Activated CD4-positive, alpha-beta T cell treated with anti-CD3 and anti-CD28 coated beads, Interleukin-2, amount 10 ng/mL, durations not matched to agents 7 days and 5 days (primary cell): ENCODE measurements around the gene TOR2A. TPM values are rescaled to one million over a fixed set of nuclear protein-coding genes. Genes with fewer than 3 reads are reported as not detected.

ENCODE experiments used
- CTCF ChIA-PET: fragments of 350-600 bp; sonication (Branson Sonifier 250); formaldehyde crosslinking; loops from one replicate; lab custom pipeline; 2021; ENCODE audit warnings: antibody characterized with exemption; lab: Charles Lee
- POLR2A ChIA-PET: fragments of 350-600 bp; sonication (Branson Sonifier 250); formaldehyde crosslinking; loops from one replicate; lab custom pipeline; 2021; ENCODE audit warnings: antibody characterized with exemption; lab: Charles Lee
- DNase-seq: peaks from one replicate; pipeline ENCODE4 v3.0.0-alpha.2; 2020
- H3K27ac Mint-ChIP-seq: one replicate; pipeline ENCODE4 v1.8.0; 2021; ENCODE audit warnings: mild to moderate bottlenecking, moderate library complexity, mixed read lengths
- H3K27me3 Mint-ChIP-seq: one replicate; pipeline ENCODE4 v1.8.0; 2021; ENCODE audit warnings: mixed read lengths
- H3K36me3 Mint-ChIP-seq: one replicate; pipeline ENCODE4 v1.8.0; 2021; ENCODE audit warnings: low read depth, mixed read lengths
- H3K4me1 Mint-ChIP-seq: one replicate; pipeline ENCODE4 v1.8.0; 2021; ENCODE audit warnings: mixed read lengths
- H3K4me3 Mint-ChIP-seq: one replicate; pipeline ENCODE4 v1.8.0; 2021; ENCODE audit warnings: mild to moderate bottlenecking, moderate library complexity, mixed read lengths
- H3K9me3 Mint-ChIP-seq: one replicate; pipeline ENCODE4 v1.8.0; 2021; ENCODE audit warnings: mixed read lengths
- total RNA-seq, 2 experiments: library from RNA; stranded (reverse); gene quantifications; one replicate each; pipeline ENCODE4 v1.2.3, GENCODE V29; 2021

Gene TOR2A
- total RNA-seq, 2 experiments from 2014 or later: 21.7 to 24.0 TPM

GRCh38 chr9:127776195-127776923 is 41.3 kb upstream of the TOR2A start:
- Mint-ChIP-seq H3K9me3 (no peaks in the 10 kb centered on the region), H3K27ac (peak overlapping the region; percentile 96), H3K27me3 (no peaks in the 10 kb centered on the region), H3K36me3 (peaks cover 40% of the 10 kb centered on the region), H3K4me1 (peaks cover 62% of the 10 kb centered on the region), H3K4me3 (peak overlapping the region; percentile 100)
- ChIA-PET CTCF (interaction anchor here (0.6 to 1.7 kb wide), 5 partner anchors 9 to 465 kb away, joined by 3 to 4 read pairs (median 3); partner anchors contain the start of genes CDK9 and TOR2A), POLR2A (interaction anchor here (0.6 kb wide), 1 partner anchor 19 kb away, joined by 6 read pairs; no protein-coding TSS in a partner anchor)
- peak; percentile 84 for DNase-seq

GRCh38 chr9:127773981-127774380 is 38.9 kb upstream of the TOR2A start:
- Mint-ChIP-seq H3K4me3 (peak overlapping the region; percentile 34), H3K27me3 (no peaks in the 10 kb centered on the region), H3K4me1 (peaks cover 66% of the 10 kb centered on the region), H3K36me3 (peaks cover 62% of the 10 kb centered on the region), H3K27ac (peak overlapping the region; percentile 13), H3K9me3 (no peaks in the 10 kb centered on the region)
- ChIA-PET CTCF (interaction anchor here (0.6 to 2.4 kb wide), 2 partner anchors 10 to 15 kb away, joined by 3 to 6 read pairs; no protein-coding TSS in a partner anchor), POLR2A (no interaction called here)
- no peak for DNase-seq

- H3K4me1 Mint-ChIP-seq: peaks cover 69% of the 10 kb centered on the region
- no peaks in the 10 kb centered on the region for H3K9me3 Mint-ChIP-seq
- ChIA-PET CTCF (interaction anchor here (2.4 to 3.7 kb wide), 3 partner anchors 11 to 97 kb away, joined by 6 to 25 read pairs (median 10); partner anchors contain the start of gene TOR2A), POLR2A (no interaction called here)
- H3K27me3 Mint-ChIP-seq: no peaks in the 10 kb centered on the region
- peak overlapping the region; percentile 36 for H3K27ac Mint-ChIP-seq
- DNase-seq: no peak
- peaks cover 65% of the 10 kb centered on the region for H3K36me3 Mint-ChIP-seq
- no peak overlapping the region for H3K4me3 Mint-ChIP-seq
Measured at GRCh38 chr9:127773272-127773671, 38.2 kb upstream of the TOR2A start.

GRCh38 chr9:127772603-127773002 is 37.5 kb upstream of the TOR2A start:
- CTCF ChIA-PET: interaction anchor here (2.4 to 3.7 kb wide), 3 partner anchors 12 to 97 kb away, joined by 6 to 25 read pairs (median 10); partner anchors contain the start of gene TOR2A
- DNase-seq: no peak
- POLR2A ChIA-PET: no interaction called here
- no peak overlapping the region for H3K4me3 Mint-ChIP-seq
- H3K27me3 Mint-ChIP-seq: no peaks in the 10 kb centered on the region
- H3K27ac Mint-ChIP-seq: peak overlapping the region; percentile 68
- peaks cover 74% of the 10 kb centered on the region for H3K4me1 Mint-ChIP-seq
- no peaks in the 10 kb centered on the region for H3K9me3 Mint-ChIP-seq
- peaks cover 66% of the 10 kb centered on the region for H3K36me3 Mint-ChIP-seq

- Mint-ChIP-seq H3K27ac (peak overlapping the region; percentile 84), H3K36me3 (peaks cover 67% of the 10 kb centered on the region)
Measured at GRCh38 chr9:127771570-127772189, 36.6 kb upstream of the TOR2A start.

GRCh38 chr9:127770905-127771569 is 35.9 kb upstream of the TOR2A start:
- H3K27me3 Mint-ChIP-seq: no peaks in the 10 kb centered on the region
- peak; percentile 96 for DNase-seq
- H3K36me3 Mint-ChIP-seq: peaks cover 68% of the 10 kb centered on the region
- peak overlapping the region; percentile 81 for H3K4me3 Mint-ChIP-seq
- ChIA-PET CTCF (interaction anchor here (0.6 to 3.7 kb wide), 14 partner anchors 9 to 182 kb away, joined by 3 to 25 read pairs (median 4); partner anchors contain the start of genes CDK9 and TOR2A), POLR2A (interaction anchor here (0.5 to 0.8 kb wide), 3 partner anchors 145 to 345 kb away, joined by 3 read pairs; no protein-coding TSS in a partner anchor)
- peaks cover 82% of the 10 kb centered on the region for H3K4me1 Mint-ChIP-seq
- no peaks in the 10 kb centered on the region for H3K9me3 Mint-ChIP-seq
- peak overlapping the region; percentile 84 for H3K27ac Mint-ChIP-seq

More at GRCh38 chr9:127771570-127772189, 36.6 kb upstream of the TOR2A start:
- POLR2A ChIA-PET: interaction anchor here (0.8 kb wide), 1 partner anchor 144 kb away, joined by 3 read pairs; no protein-coding TSS in a partner anchor
- H3K4me3 Mint-ChIP-seq: peak overlapping the region; percentile 81
- peaks cover 82% of the 10 kb centered on the region for H3K4me1 Mint-ChIP-seq
- CTCF ChIA-PET: interaction anchor here (0.9 to 3.7 kb wide), 11 partner anchors 13 to 172 kb away, joined by 3 to 25 read pairs (median 4); partner anchors contain the start of genes CDK9 and TOR2A
- no peak for DNase-seq
- H3K9me3 Mint-ChIP-seq: no peaks in the 10 kb centered on the region
- H3K27me3 Mint-ChIP-seq: no peaks in the 10 kb centered on the region

- peaks cover 71% of the 10 kb centered on the region for H3K36me3 Mint-ChIP-seq
- H3K27me3 Mint-ChIP-seq: no peaks in the 10 kb centered on the region
- peak overlapping the region; percentile 84 for H3K27ac Mint-ChIP-seq
- CTCF ChIA-PET: interaction anchor here (0.6 to 3.7 kb wide), 13 partner anchors 9 to 181 kb away, joined by 3 to 25 read pairs (median 4); partner anchors contain the start of genes CDK9, ST6GALNAC4 and TOR2A
- DNase-seq: no peak
- peak overlapping the region; percentile 81 for H3K4me3 Mint-ChIP-seq
- H3K9me3 Mint-ChIP-seq: no peaks in the 10 kb centered on the region
- H3K4me1 Mint-ChIP-seq: peaks cover 85% of the 10 kb centered on the region
- POLR2A ChIA-PET: interaction anchor here (0.5 to 1.1 kb wide), 3 partner anchors 17 to 345 kb away, joined by 3 to 8 read pairs (median 3); no protein-coding TSS in a partner anchor
Measured at GRCh38 chr9:127770583-127770904, 35.5 kb upstream of the TOR2A start.

GRCh38 chr9:127769929-127770582 is 35.0 kb upstream of the TOR2A start:
- no peak for DNase-seq
- ChIA-PET CTCF (interaction anchor here (0.6 to 3.7 kb wide), 8 partner anchors 10 to 181 kb away, joined by 3 to 25 read pairs (median 5); partner anchors contain the start of genes CDK9, ST6GALNAC4 and TOR2A), POLR2A (interaction anchor here (0.5 to 1.1 kb wide), 2 partner anchors 18 to 155 kb away, joined by 3 to 8 read pairs; no protein-coding TSS in a partner anchor)
- H3K4me3 Mint-ChIP-seq: peak overlapping the region; percentile 81
- H3K4me1 Mint-ChIP-seq: peaks cover 87% of the 10 kb centered on the region
- no peaks in the 10 kb centered on the region for H3K27me3 Mint-ChIP-seq
- peak overlapping the region; percentile 84 for H3K27ac Mint-ChIP-seq
- peaks cover 74% of the 10 kb centered on the region for H3K36me3 Mint-ChIP-seq
- H3K9me3 Mint-ChIP-seq: no peaks in the 10 kb centered on the region

- H3K4me1 Mint-ChIP-seq: peaks cover 87% of the 10 kb centered on the region
- H3K27me3 Mint-ChIP-seq: no peaks in the 10 kb centered on the region
- H3K36me3 Mint-ChIP-seq: peaks cover 72% of the 10 kb centered on the region
- H3K9me3 Mint-ChIP-seq: no peaks in the 10 kb centered on the region
- no peak for DNase-seq
- peak overlapping the region; percentile 77 for H3K27ac Mint-ChIP-seq
- CTCF ChIA-PET: interaction anchor here (0.6 to 1.3 kb wide), 3 partner anchors 24 to 147 kb away, joined by 3 to 4 read pairs (median 3); partner anchors contain the start of gene ST6GALNAC4
- POLR2A ChIA-PET: no interaction called here
- peak overlapping the region; percentile 19 for H3K4me3 Mint-ChIP-seq
Measured at GRCh38 chr9:127769101-127769500, 34.0 kb upstream of the TOR2A start.

- Mint-ChIP-seq H3K27me3 (no peaks in the 10 kb centered on the region), H3K4me3 (peak overlapping the region; percentile 47), H3K9me3 (no peaks in the 10 kb centered on the region), H3K27ac (peak overlapping the region; percentile 77), H3K4me1 (peaks cover 84% of the 10 kb centered on the region), H3K36me3 (peaks cover 73% of the 10 kb centered on the region)
- ChIA-PET POLR2A (no interaction called here), CTCF (interaction anchor here (0.5 to 0.7 kb wide), 4 partner anchors 11 to 347 kb away, joined by 3 read pairs; no protein-coding TSS in a partner anchor)
- no peak for DNase-seq
Measured at GRCh38 chr9:127768698-127769097, 33.6 kb upstream of the TOR2A start.

- Mint-ChIP-seq H3K4me1 (peaks cover 84% of the 10 kb centered on the region), H3K4me3 (no peak overlapping the region), H3K36me3 (peaks cover 76% of the 10 kb centered on the region), H3K27me3 (no peaks in the 10 kb centered on the region), H3K27ac (peak overlapping the region; percentile 77), H3K9me3 (no peaks in the 10 kb centered on the region)
- ChIA-PET CTCF (interaction anchor here (0.5 to 3.0 kb wide), 7 partner anchors 9 to 102 kb away, joined by 3 to 13 read pairs (median 5); partner anchors contain the start of genes SH2D3C and TOR2A), POLR2A (no interaction called here)
- DNase-seq: no peak
Measured at GRCh38 chr9:127767909-127768331, 32.8 kb upstream of the TOR2A start.
